WERI-Rb-1 (cell line): ENCODE data around the gene RIPPLY3.
"Not testable (repeated sequence)": the region's sequence is repeated elsewhere in the genome, so short reads cannot be mapped to it uniquely, and the experiment has no call there.

ENCODE experiments used
- DNase-seq: peaks from one replicate; pipeline ENCODE4 v3.0.0-alpha.2; 2020
- H3K27ac ChIP-seq: fragments of 250-450 bp; sonication (Bioruptor Pico); 2 replicates; pipeline ENCODE4 v1.5.1; 2020; ENCODE audit warnings: mild to moderate bottlenecking, moderate library complexity
- H3K27me3 ChIP-seq: fragments of 250-450 bp; sonication (Bioruptor Pico); 2 replicates; pipeline ENCODE4 v1.5.1; 2021; ENCODE audit warnings: mild to moderate bottlenecking, low read depth, moderate library complexity; ENCODE audit not compliant: insufficient read depth, severe bottlenecking
- H3K36me3 ChIP-seq: fragments of 250-450 bp; sonication (Bioruptor Pico); 2 replicates; pipeline ENCODE4 v1.5.1; 2020; ENCODE audit warnings: mild to moderate bottlenecking, moderate library complexity
- H3K4me3 ChIP-seq: 2 replicates; pipeline ENCODE4 v1.5.1; 2011; ENCODE audit warnings: low read depth, mild to moderate bottlenecking, control low read depth, low read length
- H3K9me3 ChIP-seq: fragments of 250-450 bp; sonication (Bioruptor Pico); 2 replicates; pipeline ENCODE4 v1.5.1; 2021; ENCODE audit warnings: mild to moderate bottlenecking, moderate library complexity; ENCODE audit not compliant: severe bottlenecking
- CTCF ChIP-seq: IDR thresholded peaks from 2 replicates; pipeline ENCODE4 v1.5.1; 2011; ENCODE audit warnings: low read depth, mild to moderate bottlenecking, control low read depth, inconsistent platforms, low read length

Gene RIPPLY3

GRCh38 chr21:36988536-36988935 lies 18.0 kb upstream of the RIPPLY3 start:
- Histone ChIP-seq H3K27ac (no peak overlapping the region), H3K27me3 (no peaks in the 10 kb centered on the region)
- TF ChIP-seq CTCF = no peak

GRCh38 chr21:36989199-36989698 lies 17.3 kb upstream of the RIPPLY3 start:
- not testable (repeated sequence) for H3K27me3 ChIP-seq, H3K9me3 ChIP-seq, H3K36me3 ChIP-seq, DNase-seq
- Histone ChIP-seq H3K27ac (peak overlapping the region; percentile 98), H3K4me3 (peak overlapping the region; percentile 48)

More at GRCh38 chr21:36988536-36988935, 18.0 kb upstream of the RIPPLY3 start:
- Histone ChIP-seq H3K36me3 (no peaks in the 10 kb centered on the region), H3K9me3 (no peaks in the 10 kb centered on the region), H3K4me3 (no peak overlapping the region)
- no peak for DNase-seq

GRCh38 chr21:36989699-36990507 lies 16.6 kb upstream of the RIPPLY3 start:
- peak; percentile 98 for DNase-seq
- H3K27ac ChIP-seq = peak overlapping the region; percentile 98

GRCh38 chr21:36990508-36991205 lies 15.8 kb upstream of the RIPPLY3 start:
- H3K27me3 ChIP-seq = no peaks in the 10 kb centered on the region
- peak overlapping the region; percentile 48 for H3K4me3 ChIP-seq
- H3K36me3 ChIP-seq = no peaks in the 10 kb centered on the region
- H3K9me3 ChIP-seq = peaks cover 7% of the 10 kb centered on the region
- peak; percentile 61 for DNase-seq
- H3K27ac ChIP-seq = peak overlapping the region; percentile 98
- no peak for TF ChIP-seq CTCF

More at GRCh38 chr21:36989699-36990507, 16.6 kb upstream of the RIPPLY3 start:
- Histone ChIP-seq H3K9me3 (peaks cover 7% of the 10 kb centered on the region), H3K36me3 (no peaks in the 10 kb centered on the region), H3K27me3 (no peaks in the 10 kb centered on the region), H3K4me3 (peak overlapping the region; percentile 48)
- peak; percentile 92 for TF ChIP-seq CTCF

- peak overlapping the region; percentile 43 for H3K27ac ChIP-seq
- no peaks in the 10 kb centered on the region for H3K27me3 ChIP-seq
- no peaks in the 10 kb centered on the region for H3K36me3 ChIP-seq
- H3K9me3 ChIP-seq = peaks cover 7% of the 10 kb centered on the region
- no peak for DNase-seq
- TF ChIP-seq CTCF = no peak
- no peak overlapping the region for H3K4me3 ChIP-seq
Observed at GRCh38 chr21:36992671-36993070, 13.8 kb upstream of the RIPPLY3 start.

GRCh38 chr21:36994501-36995158 lies 11.9 kb upstream of the RIPPLY3 start:
- Histone ChIP-seq H3K27me3 (no peaks in the 10 kb centered on the region), H3K27ac (no peak overlapping the region), H3K9me3 (peaks cover 7% of the 10 kb centered on the region), H3K36me3 (no peaks in the 10 kb centered on the region), H3K4me3 (no peak overlapping the region)
- TF ChIP-seq CTCF = no peak
- DNase-seq = no peak

GRCh38 chr21:36995285-36995684 lies 11.2 kb upstream of the RIPPLY3 start:
- not testable (repeated sequence) for H3K4me3 ChIP-seq, DNase-seq, H3K27ac ChIP-seq, H3K9me3 ChIP-seq, H3K36me3 ChIP-seq, H3K27me3 ChIP-seq
